ENCODE data around the gene RNF208.

DNA sequence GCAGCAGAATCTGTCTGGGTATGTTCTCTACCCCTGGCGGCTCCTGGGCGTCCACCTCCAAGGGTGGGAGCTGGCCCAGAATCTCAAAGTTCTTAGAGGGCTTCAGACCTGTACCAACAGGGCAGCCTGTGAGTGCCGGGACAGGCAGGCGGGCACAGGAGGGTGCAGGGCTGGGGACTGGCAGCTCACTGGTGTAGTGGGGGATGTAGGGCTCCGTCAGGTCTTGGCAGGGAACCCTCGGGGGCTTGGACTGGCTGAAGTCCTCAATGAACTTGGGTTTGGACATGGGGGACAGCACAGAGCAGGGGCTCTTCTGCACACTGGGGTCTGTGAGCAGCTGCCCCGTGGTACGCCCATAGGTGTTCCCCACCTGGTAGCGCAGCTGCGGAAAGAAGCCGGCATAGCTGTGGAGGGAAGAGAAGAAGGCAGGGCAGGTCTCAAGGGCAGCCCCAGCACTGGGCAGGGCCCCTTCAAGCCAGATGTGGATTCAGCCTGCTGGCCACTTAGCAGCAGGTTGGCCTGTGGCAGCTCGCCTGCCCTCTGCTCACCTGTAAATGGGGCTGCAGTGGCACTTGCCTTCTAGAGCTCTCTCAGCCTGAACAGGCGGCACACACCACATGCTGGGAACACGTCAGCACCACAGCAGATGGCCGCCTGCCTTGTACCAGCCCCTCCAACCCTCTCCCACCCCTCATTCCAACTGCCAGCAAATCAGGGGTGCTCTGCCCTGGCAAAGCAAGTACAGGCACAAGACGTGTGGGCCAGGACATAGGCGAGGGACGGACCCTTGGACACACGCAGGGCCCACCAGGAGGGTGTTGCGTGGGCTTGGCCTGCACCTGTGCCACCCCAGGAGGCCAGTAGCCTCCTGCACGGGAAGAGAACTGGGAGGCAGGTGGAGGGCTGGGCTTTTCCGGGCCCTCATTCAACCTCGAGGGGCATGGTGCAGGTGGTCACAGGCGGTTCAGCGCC is 23.7 kb upstream of the RNF208 start:
- TF ChIP-seq EZH2 (IDR thresholded peaks at IDR 0.05; ENCODE audit: low read depth) = no peak
- TF ChIP-seq, protein P1, sequence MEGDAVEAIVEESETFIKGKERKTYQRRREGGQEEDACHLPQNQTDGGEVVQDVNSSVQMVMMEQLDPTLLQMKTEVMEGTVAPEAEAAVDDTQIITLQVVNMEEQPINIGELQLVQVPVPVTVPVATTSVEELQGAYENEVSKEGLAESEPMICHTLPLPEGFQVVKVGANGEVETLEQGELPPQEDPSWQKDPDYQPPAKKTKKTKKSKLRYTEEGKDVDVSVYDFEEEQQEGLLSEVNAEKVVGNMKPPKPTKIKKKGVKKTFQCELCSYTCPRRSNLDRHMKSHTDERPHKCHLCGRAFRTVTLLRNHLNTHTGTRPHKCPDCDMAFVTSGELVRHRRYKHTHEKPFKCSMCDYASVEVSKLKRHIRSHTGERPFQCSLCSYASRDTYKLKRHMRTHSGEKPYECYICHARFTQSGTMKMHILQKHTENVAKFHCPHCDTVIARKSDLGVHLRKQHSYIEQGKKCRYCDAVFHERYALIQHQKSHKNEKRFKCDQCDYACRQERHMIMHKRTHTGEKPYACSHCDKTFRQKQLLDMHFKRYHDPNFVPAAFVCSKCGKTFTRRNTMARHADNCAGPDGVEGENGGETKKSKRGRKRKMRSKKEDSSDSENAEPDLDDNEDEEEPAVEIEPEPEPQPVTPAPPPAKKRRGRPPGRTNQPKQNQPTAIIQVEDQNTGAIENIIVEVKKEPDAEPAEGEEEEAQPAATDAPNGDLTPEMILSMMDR (conservative IDR thresholded peaks at IDR 0.05) = no peak
